ENCODE data around the gene FAM107B.

FAM107B gene

DNA sequence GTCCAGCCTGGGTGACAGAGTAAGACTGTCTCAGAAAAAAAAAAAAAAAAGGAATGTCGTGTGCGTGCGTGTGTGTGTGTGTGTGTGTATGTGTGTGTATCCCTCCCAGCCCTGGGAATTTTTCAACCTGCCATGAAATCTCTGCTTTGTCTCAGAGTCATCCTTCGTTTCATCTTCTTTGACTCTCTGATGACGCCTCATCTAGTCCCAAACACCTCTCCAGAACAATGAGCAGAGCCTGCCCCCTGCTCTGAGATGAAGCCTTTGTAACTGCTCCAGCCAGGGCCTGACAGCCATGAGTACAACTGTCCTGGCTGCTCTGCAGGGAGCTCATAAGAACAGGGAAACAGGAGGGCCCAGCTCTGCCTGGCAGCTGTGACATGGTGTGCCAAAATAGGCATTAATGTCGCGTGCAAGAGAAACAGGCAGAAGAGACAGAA lies 149.5 kb downstream of the FAM107B start:
- no peak for DNase-seq (ENCODE audit: low read depth in 2 of 2)

DNA sequence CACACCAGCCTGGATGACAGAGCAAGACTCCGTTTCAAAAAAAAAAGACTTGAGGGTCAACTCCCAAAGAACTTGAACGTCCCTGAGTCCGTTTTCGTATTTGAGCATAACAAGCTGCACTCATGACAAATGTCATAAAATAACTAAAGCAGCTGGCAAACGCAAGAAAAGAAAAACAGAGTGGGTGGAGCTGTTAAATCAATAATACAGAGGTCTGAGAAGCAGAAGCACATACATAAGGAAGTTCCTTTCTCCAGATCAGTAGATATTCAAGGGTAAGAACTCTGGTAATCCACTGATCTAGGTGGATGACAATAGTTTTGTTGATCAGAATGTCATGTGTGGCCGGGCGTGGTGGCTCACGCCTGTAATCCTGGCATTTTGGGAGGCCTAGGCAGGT lies 150.1 kb downstream of the FAM107B start:
- DNase-seq (ENCODE audit: low read depth in 2 of 2): no peak

DNA sequence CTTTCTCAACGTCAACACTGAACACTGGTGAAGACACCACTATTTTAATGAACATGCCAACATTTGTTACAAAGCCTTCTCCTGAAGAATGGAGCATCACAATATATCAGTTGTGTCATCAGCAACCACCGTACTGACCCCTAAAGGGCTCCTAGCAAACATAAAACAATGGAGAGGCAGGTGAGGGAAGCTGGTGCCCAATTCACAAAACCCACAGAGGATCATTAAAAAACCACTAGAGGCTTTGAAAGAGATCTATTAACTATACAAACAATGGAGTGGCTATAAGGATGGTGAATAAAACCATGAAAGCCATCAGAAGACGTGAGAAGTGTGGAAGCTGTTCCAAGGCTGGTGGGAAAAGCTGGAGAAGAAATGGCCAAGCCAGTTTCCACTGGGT lies 150.8 kb downstream of the FAM107B start:
- no peak for DNase-seq (ENCODE audit: low read depth in 2 of 2)

DNA sequence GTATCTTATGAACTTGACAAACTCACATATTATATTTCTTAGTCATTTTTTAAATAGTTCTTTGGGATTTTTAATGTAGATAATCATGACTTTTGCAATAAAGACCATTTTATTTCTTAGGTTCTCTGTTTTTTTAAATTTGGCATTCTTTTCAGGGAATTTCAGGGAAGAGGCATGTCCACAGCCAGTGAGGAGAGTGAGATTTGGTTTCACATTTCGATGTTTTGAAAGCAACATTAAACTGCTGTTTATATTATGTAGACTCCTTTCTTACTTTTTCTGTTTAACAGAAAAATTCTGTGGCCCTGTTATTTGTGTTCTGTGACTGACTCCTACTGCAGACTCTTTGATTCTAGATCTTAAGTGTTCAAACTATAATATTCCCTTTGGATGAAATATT lies 153.7 kb downstream of the FAM107B start:
- no peak for DNase-seq (ENCODE audit: low read depth in 2 of 2)

- no peak for DNase-seq (ENCODE audit: low read depth in 2 of 2)
These were observed 156.0 kb downstream of the FAM107B start for GRCh38 chr10:14618674-14619073.

DNA sequence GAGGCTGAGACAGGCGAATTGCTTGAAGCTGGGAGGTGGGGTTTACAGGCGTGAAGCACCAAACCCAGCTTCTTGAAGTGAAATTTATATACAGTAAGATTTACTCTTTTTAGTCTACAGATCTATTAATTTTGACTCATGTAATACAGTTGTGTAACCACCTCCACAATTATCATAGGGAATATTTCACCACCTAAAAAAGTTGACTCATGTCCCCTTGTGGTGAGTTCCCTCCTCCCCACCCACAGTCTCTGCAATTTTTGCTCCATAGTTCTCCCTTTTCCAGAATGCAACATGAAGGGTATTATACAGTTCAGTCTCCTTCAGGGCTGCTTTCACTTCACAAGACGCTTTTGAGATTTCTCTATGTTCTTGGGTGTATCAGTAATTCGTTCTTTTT lies 156.8 kb downstream of the FAM107B start:
- DNase-seq (ENCODE audit: low read depth in 2 of 2): no peak

GRCh38 chr10:14616955-14617730 lies 157.6 kb downstream of the FAM107B start:
- no peak for DNase-seq (ENCODE audit: low read depth in 2 of 2)

GRCh38 chr10:14616465-14616864 lies 158.2 kb downstream of the FAM107B start:
- no peak for DNase-seq (ENCODE audit: low read depth in 2 of 2)

DNA sequence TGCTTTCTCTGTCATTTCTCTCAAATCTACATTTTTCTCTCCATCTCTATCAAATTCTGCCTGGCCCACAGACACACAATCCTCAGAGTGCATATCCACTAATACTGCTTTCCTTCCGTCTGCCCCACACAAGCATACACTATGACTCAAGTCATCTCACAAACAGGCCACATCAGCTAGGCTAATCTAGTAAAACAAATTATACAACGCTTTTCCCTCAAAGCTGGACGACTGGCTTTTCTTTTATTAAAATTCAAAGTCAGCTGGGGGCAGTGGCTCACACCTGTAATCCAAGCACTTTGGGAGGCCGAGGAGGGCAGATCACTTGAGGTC lies 161.1 kb downstream of the FAM107B start:
- no peak for DNase-seq (ENCODE audit: low read depth in 2 of 2)

DNA sequence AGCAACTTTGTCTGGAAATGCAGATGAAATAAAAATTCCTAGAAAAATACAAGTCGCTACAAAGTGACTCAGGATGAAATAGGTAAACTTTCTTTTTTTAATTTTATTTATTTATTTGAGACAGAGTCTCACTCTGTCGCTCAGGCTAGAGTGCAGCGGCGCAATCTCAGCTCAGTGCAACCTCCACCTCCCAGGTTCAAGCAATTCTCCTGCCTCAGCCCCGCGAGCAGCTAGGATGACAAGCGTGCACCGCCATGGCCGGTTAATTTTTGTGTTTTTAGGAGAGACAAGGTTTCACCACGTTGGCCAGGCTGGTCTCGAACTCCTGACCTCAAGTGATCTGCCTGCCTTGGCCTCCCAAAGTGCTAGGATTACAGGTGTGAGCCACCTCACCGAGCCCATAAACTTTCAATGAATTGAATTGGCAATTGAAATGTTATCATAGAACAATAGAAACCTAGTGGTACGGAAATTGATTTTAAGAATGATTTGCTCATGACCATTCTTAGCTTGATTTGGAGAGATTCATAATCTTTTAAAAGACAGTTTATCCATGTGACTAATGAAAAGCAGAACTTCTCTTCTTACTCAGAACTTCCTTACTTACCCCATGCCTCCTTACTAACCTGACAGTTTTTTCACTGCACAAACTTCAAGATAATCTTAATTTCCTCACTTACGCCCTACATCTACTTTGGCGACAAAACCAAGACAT lies 161.7 kb downstream of the FAM107B start:
- no peak for DNase-seq (ENCODE audit: low read depth in 2 of 2)

DNA sequence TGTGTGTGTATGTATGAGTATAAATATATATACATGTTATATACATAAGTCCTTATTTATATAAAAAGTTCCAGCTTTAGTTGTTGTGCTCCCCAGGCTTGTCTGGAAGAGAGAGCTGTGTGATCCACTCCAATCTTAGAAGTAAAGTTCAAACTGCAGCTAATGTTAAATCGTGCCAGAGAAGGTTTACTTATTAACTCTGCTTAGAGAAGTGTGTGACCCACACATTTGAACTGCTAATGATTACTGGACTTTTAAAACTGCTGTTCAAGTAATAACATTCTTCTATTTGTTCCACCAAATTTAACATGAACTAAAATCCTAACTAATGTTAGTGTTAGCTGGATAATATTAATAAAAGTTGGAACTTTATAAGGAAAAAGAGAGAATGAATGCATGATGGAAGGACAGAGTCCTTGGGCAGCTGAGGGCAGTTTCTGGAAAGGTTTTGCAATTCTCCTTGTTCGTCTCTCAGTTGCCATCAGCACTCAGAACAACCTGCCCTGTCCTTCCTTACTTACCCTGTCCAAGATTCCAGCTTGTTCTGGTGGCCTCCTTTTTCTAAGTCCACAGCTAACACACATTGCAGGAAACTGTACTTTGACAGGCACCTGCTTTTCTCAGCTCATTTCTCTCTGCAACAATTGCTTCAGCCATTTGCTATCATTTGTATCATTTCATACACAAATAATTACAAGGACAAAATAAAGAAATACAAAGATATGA lies 162.6 kb downstream of the FAM107B start:
- no peak for DNase-seq (ENCODE audit: low read depth in 2 of 2)

DNA sequence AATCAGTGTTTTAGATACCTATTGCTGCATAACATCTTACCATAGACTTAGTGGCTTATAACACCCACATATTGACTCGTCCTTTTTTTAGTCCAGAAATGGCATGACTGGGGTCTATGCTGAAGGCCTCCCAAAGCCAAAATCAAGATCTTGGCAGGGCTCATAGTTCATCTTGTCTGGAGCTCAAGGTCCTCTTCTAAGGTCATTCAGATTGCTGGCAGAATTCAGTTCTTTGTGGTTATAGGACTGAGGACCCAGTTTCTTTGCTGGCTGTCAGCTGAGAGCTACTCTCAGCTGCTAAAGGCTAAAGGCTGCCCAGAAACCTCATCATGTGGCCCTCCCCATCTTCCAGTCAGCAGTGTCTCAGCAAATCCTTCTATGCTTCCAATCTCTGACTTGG lies 165.5 kb downstream of the FAM107B start:
- no peak for DNase-seq (ENCODE audit: low read depth in 2 of 2)

GRCh38 chr10:14608381-14609001 lies 166.2 kb downstream of the FAM107B start:
- DNase-seq (ENCODE audit: low read depth in 2 of 2): no peak

DNA sequence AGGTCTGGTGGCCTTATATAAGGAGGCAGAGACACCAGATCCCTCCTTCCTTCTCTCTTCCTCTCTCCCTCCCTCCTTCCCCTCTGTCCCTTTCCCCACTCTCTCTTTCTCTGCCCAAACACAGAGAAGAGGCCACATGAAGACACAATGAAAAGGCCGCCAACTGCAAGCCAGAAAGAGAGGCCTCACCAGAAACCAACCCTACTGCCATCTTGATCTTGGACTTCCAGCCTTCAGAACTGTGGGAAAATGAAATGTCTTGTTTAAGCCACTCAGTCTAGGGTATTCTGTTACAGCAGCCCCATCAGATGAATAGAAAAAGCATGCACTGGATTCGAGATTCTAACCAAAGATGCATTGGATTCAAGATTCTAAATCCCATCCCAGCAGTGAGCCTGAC lies 168.1 kb downstream of the FAM107B start:
- DNase-seq (ENCODE audit: low read depth in 2 of 2): no peak

GRCh38 chr10:14605231-14605925 lies 169.3 kb downstream of the FAM107B start:
- DNase-seq (ENCODE audit: low read depth in 2 of 2): no peak

DNA sequence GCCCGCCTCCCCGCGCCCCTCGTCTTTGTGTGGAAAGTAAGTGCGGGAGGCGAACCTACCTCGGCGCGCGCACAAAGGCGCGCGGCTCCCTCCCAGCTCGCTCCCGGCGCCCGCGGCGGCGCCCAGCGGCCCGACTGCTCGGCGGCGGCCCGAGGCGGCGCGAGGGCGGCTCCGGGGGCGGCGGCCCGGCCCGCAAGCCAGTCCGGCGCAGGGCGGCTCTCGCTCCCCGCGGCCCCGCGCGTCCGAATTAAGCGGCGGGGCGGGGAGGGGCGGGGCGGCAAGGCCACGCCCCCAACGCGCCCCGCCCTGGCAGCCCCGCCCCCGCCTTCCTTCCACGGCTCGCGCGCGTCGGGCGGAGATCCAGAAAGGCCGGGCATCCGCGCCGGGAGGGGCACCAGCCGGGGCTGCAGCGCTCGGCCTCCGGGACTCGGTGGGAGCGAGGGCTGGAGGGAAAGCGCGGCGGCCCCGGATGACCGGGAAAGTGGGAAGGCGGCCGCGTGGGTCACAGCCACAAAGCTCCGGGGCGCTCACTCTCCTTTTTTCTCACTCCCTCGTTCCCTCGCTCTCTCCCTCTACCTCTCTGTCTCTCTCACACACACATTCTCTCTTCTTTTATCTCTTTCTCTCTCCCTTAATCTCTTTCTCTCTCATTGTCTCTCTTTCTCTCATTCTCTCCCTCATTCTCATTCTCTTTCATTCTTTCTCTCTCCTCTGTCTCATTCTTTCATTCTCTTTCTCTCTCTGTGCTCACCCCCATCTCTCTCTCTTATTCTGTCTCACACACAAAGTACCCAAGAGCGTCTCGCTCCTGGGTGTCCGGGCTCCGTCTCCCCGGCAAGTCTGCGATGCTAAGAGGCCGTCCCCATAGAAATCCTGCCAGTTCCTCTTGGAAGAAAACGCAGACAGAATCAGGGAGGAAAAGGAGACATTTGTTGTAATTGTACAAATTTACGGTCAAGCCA lies 170.2 kb downstream of the FAM107B start:
- DNase-seq (ENCODE audit: low read depth in 2 of 2): peak; percentile 68 to 69

GRCh38 chr10:14603534-14604102 lies 171.1 kb downstream of the FAM107B start:
- peak in 1 of 2 donors; percentile 33 for DNase-seq (ENCODE audit: low read depth in 2 of 2)

DNA sequence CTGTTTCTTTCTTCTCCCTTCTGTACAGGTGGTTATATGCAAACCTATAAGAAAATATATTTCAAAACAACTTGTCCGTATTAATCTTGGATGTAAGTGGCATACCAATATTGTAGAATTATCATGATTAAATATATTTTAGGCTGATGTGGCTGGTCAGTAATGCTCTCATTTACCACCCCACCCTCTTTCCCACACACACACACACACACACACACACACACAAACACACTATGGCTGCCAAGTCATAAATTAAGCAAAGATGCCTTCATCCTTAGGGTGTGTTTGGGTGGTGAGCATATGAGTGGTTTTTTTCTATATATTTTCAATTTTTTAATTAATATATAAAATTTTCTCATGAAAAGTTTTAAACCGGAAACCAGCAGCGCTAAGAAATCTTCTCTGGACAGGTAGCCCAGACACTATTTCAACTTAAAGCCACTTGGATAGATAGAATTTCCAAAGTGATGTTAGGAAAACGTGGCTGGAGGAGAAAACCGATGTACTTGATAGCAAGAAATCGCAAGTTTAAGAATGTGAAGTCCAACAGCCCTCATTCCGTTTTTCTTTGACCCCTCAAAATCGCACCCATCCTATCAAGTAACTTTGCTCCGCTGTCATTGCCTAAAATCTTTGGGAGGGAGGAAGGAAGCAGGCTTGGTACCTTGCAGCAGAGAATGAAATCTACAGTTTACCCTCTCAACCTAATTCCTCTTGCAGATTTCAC lies 171.7 kb downstream of the FAM107B start:
- no peak for DNase-seq (ENCODE audit: low read depth in 2 of 2)

All from stimulated activated CD4-positive, alpha-beta T cell treated with anti-CD3 and anti-CD28 coated beads, Interleukin-1b, Interleukin-23, amount 100 ng/mL, for 4 hours (primary cell).